GM10248 (cell line): Measurements from ENCODE around the gene FEZ2.

ENCODE experiments used
- CTCF ChIA-PET: fragments of 300-600 bp; sonication (Branson Sonifier 250); formaldehyde crosslinking; extraction: SDS; loops from one replicate; lab custom pipeline; 2021; ENCODE audit warnings: antibody characterized with exemption; lab: Yijun Ruan, JAX
- POLR2A ChIA-PET: fragments of 350-650 bp; sonication (Branson Sonifier 250); formaldehyde crosslinking; extraction: SDS; loops from one replicate; lab custom pipeline; 2020; ENCODE audit warnings: antibody characterized with exemption; lab: Yijun Ruan, JAX
- DNase-seq: peaks from one replicate; pipeline ENCODE4 v3.0.0; 2012; ENCODE audit errors: extremely low spot score
- CTCF ChIP-seq: IDR thresholded peaks from 2 replicates; pipeline ENCODE4 v1.5.1; 2012; ENCODE audit warnings: mild to moderate bottlenecking, low read depth; ENCODE audit errors: extremely low read depth, missing control alignments, control extremely low read depth

The FEZ2 gene, protein sequence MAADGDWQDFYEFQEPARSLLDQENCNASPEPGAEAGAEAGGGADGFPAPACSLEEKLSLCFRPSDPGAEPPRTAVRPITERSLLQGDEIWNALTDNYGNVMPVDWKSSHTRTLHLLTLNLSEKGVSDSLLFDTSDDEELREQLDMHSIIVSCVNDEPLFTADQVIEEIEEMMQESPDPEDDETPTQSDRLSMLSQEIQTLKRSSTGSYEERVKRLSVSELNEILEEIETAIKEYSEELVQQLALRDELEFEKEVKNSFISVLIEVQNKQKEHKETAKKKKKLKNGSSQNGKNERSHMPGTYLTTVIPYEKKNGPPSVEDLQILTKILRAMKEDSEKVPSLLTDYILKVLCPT

GRCh38 chr2:36597532-36598377, at the start of gene FEZ2:
Gene FEZ2, minus strand, starts transcription at chr2:36598168. Its CDS starts 26 bp downstream, at chr2:36598142.
- CTCF ChIA-PET = no interaction called here
- TF ChIP-seq CTCF = no peak
- peak; percentile 90 for DNase-seq
- POLR2A ChIA-PET = interaction anchor here (0.6 kb wide), 2 partner anchors 13 to 106 kb away, joined by 3 to 5 read pairs; no protein-coding TSS in a partner anchor

DNA sequence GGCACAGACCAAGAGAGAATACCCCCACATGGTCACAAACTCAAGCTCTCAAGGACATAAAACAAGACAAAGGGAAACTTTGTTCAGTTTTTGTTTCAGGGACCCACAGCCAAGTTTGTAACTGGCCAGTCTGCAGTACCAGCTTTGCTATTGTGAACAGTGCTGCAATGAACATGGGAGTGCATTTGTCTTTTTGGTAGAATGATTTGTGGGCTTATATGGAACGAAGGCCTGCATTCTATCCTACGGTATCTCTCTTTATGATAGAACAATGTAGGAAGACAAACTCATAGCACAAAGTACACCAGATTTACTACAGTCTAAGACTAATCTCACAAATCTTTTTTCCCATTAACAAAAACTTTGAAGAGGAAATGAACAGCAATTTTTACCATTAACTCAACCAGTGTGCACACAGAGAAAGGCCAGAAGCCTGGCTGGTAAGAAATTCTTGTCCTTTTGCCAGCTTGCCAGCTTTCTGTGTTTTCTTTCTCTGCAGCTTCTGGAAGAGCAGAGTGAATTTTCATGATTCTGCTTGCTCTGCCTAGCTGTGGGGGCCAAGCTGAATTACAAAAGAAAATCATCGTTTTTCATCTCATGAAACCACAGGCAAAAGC, 37.1 kb upstream of the FEZ2 start:
- DNase-seq = no peak
- ChIA-PET CTCF (no interaction called here), POLR2A (no interaction called here)
- no peak for TF ChIP-seq CTCF

GRCh38 chr2:36633470-36634092, 35.6 kb upstream of the FEZ2 start:
- DNase-seq = no peak
- ChIA-PET POLR2A (no interaction called here), CTCF (no interaction called here)

GRCh38 chr2:36626756-36627155, 28.8 kb upstream of the FEZ2 start:
- DNase-seq = no peak
- no peak for TF ChIP-seq CTCF
- POLR2A ChIA-PET = no interaction called here
- CTCF ChIA-PET = no interaction called here

More at GRCh38 chr2:36633470-36634092, 35.6 kb upstream of the FEZ2 start:
- TF ChIP-seq CTCF = no peak

GRCh38 chr2:36626071-36626470, 28.1 kb upstream of the FEZ2 start:
- CTCF ChIA-PET = no interaction called here
- POLR2A ChIA-PET = no interaction called here
- TF ChIP-seq CTCF = no peak
- DNase-seq = no peak

- CTCF ChIA-PET = interaction anchor here (1.4 to 2.1 kb wide), 2 partner anchors 15 to 39 kb away, joined by 5 to 6 read pairs; no protein-coding TSS in a partner anchor
- TF ChIP-seq CTCF = no peak
Observed at GRCh38 chr2:36625304-36625703, 27.3 kb upstream of the FEZ2 start.

More at GRCh38 chr2:36625304-36625703, 27.3 kb upstream of the FEZ2 start:
- no peak for DNase-seq
- POLR2A ChIA-PET = no interaction called here
